CD4-positive, alpha-beta T cell (primary cell): ENCODE measurements around the gene ENC1. TPM values are rescaled to one million over a fixed set of nuclear protein-coding genes. Genes with fewer than 3 reads are reported as not detected.
A peak's percentile ranks its signal among the peaks of the same experiment; 100 is the strongest.

Experiments used
- ATAC-seq: fragments of 200-7000 bp; cut with Tn5 transposase; one replicate; pipeline ENCODE4 v1.10.0; 2022; ENCODE audit warnings: mild to moderate bottlenecking; ENCODE audit not compliant: poor library complexity
- CTCF ChIA-PET: fragments of 350-600 bp; sonication (Branson Sonifier 250); formaldehyde crosslinking; loops from one replicate; lab custom pipeline; 2021; ENCODE audit warnings: antibody characterized with exemption, inconsistent platforms; lab: Charles Lee
- POLR2A ChIA-PET: fragments of 350-600 bp; sonication (Branson Sonifier 250); formaldehyde crosslinking; loops from one replicate; lab custom pipeline; 2021; ENCODE audit warnings: antibody characterized with exemption, inconsistent platforms; lab: Charles Lee
- DNase-seq, 14 experiments: peaks; one replicate each; pipeline ENCODE4 v3.0.0-alpha.2; 2013 to 2020; ENCODE audit warnings: mixed read lengths in 2 of 14
- H3K27ac ChIP-seq, 2 donors: one replicate each; pipeline versions ENCODE4 v1.5.1 to v1.7.0; 2013; ENCODE audit warnings: low read length in 2 of 2, low read depth in 1 of 2, mild to moderate bottlenecking in 1 of 2
- H3K27me3 ChIP-seq, 2 experiments: 1 replicate in 1 of 2; 2 replicates in 1 of 2; pipeline versions ENCODE4 v1.6.1 to v1.7.0; 2013; ENCODE audit warnings: low read length in 2 of 2, control low read depth in 1 of 2, mild to moderate bottlenecking in 1 of 2, moderate library complexity in 1 of 2; ENCODE audit not compliant: insufficient read depth in 2 of 2, control insufficient read depth in 1 of 2
- H3K36me3 ChIP-seq: one replicate; pipeline ENCODE4 v1.6.1; 2013; ENCODE audit warnings: low read length, control low read depth; ENCODE audit not compliant: insufficient read depth
- H3K4me1 ChIP-seq: one replicate; pipeline ENCODE4 v1.6.1; 2013; ENCODE audit warnings: low read length, control low read depth; ENCODE audit not compliant: insufficient read depth
- H3K4me3 ChIP-seq: one replicate; pipeline ENCODE4 v1.5.1; 2013; ENCODE audit warnings: mild to moderate bottlenecking, low read length, moderate library complexity
- H3K9me3 ChIP-seq, 2 experiments: 1 replicate in 1 of 2; 2 replicates in 1 of 2; pipeline versions ENCODE4 v1.6.1 to v1.7.0; 2013; ENCODE audit warnings: low read length in 2 of 2, mild to moderate bottlenecking in 2 of 2, control low read depth in 1 of 2, moderate library complexity in 1 of 2; ENCODE audit not compliant: control insufficient read depth in 1 of 2, insufficient read depth in 1 of 2
- H3K27ac Mint-ChIP-seq: one replicate; pipeline ENCODE4 v1.8.0; 2020; ENCODE audit warnings: mixed read lengths
- H3K27me3 Mint-ChIP-seq: one replicate; pipeline ENCODE4 v1.8.0; 2021; ENCODE audit warnings: mixed read lengths
- H3K36me3 Mint-ChIP-seq: one replicate; pipeline ENCODE4 v1.8.0; 2021; ENCODE audit warnings: low read depth, mixed read lengths
- H3K4me1 Mint-ChIP-seq: one replicate; pipeline ENCODE4 v1.8.0; 2021; ENCODE audit warnings: low read depth, mixed read lengths
- H3K4me3 Mint-ChIP-seq: one replicate; pipeline ENCODE4 v1.8.0; 2020; ENCODE audit warnings: mild to moderate bottlenecking, mixed read lengths
- H3K9me3 Mint-ChIP-seq: one replicate; pipeline ENCODE4 v1.8.0; 2020; ENCODE audit warnings: mixed read lengths
- intact Hi-C, 2 experiments: fragments of 100-400 bp; cut with DNase I in 1 of 2; cut with micrococcal nuclease in 1 of 2; formaldehyde crosslinking; loops; one replicate each; pipeline versions ENCODE4 v1.15.1 to v1.9.0; 2023 to 2025; cut with DNase I, micrococcal nuclease
- total RNA-seq, 174 experiments: library from RNA in 2 of 174; stranded (reverse) in 2 of 174; gene quantifications; one replicate each; pipeline ENCODE4 v1.2.3 and lab custom pipeline; 2021 to 2026
- TF ChIP-seq, protein P1 (sequence below): fragments of 200-600 bp; IDR thresholded peaks from one replicate; pipeline ENCODE4 v1.8.0; 2022; ENCODE audit warnings: antibody characterized with exemption, mild to moderate bottlenecking

The ENC1 gene
- total RNA-seq, 2 experiments from 2014 or later: 39.6 to 40.1 TPM

DNA sequence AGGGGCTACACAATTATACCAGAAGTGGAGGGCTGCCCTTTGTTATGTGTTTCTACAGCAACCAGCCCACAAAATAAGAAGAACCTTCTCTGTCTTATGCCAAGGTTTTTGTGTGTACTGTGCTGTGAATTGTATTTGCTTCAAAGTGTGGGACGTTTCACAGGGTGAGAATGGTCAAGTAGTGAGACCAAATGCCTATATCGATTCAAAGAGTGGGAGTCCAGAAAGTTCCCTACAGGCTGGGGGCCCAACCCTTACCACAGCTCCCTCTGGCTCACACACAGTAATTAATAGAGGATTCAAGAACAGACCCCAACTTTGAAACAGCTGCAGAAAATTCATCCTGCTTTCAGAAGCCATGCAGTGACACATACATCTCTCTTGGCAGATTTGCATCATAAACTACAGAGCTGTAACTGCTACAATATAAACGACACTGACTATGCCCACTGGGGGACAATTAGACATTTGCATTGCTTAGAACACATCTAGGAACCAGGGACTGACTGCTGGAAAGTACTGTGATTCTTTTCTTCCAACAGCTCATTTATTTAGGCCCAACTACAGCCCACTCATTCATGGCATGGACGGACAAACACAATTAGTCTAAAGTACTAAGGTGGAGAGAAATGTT is 12.8 kb downstream of the ENC1 start:
- CTCF ChIA-PET: no interaction called here
- Histone ChIP-seq H3K4me1 (peaks cover 9% of the 10 kb centered on the region), H3K4me3 (no peak overlapping the region), H3K36me3 (no peaks in the 10 kb centered on the region), H3K9me3 (peaks cover 0 to 4% of the 10 kb centered on the region in 2 experiments), H3K27ac (no peak overlapping the region), H3K27me3 (no peaks in the 10 kb centered on the region)
- no peak for ATAC-seq
- no peak for DNase-seq
- Mint-ChIP-seq H3K27ac (peak overlapping the region; percentile 3), H3K4me3 (no peak overlapping the region), H3K36me3 (peaks cover 4% of the 10 kb centered on the region), H3K27me3 (peaks cover under 1% of the 10 kb centered on the region), H3K4me1 (peaks cover 29% of the 10 kb centered on the region), H3K9me3 (no peaks in the 10 kb centered on the region)
- intact Hi-C loops: no loop called here
- TF ChIP-seq, protein P1, sequence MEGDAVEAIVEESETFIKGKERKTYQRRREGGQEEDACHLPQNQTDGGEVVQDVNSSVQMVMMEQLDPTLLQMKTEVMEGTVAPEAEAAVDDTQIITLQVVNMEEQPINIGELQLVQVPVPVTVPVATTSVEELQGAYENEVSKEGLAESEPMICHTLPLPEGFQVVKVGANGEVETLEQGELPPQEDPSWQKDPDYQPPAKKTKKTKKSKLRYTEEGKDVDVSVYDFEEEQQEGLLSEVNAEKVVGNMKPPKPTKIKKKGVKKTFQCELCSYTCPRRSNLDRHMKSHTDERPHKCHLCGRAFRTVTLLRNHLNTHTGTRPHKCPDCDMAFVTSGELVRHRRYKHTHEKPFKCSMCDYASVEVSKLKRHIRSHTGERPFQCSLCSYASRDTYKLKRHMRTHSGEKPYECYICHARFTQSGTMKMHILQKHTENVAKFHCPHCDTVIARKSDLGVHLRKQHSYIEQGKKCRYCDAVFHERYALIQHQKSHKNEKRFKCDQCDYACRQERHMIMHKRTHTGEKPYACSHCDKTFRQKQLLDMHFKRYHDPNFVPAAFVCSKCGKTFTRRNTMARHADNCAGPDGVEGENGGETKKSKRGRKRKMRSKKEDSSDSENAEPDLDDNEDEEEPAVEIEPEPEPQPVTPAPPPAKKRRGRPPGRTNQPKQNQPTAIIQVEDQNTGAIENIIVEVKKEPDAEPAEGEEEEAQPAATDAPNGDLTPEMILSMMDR: no peak
- POLR2A ChIA-PET: interaction anchor here (0.5 to 0.7 kb wide), 2 partner anchors 12 to 1129 kb away, joined by 3 to 4 read pairs; partner anchors contain the start of genes BTF3 and ENC1

DNA sequence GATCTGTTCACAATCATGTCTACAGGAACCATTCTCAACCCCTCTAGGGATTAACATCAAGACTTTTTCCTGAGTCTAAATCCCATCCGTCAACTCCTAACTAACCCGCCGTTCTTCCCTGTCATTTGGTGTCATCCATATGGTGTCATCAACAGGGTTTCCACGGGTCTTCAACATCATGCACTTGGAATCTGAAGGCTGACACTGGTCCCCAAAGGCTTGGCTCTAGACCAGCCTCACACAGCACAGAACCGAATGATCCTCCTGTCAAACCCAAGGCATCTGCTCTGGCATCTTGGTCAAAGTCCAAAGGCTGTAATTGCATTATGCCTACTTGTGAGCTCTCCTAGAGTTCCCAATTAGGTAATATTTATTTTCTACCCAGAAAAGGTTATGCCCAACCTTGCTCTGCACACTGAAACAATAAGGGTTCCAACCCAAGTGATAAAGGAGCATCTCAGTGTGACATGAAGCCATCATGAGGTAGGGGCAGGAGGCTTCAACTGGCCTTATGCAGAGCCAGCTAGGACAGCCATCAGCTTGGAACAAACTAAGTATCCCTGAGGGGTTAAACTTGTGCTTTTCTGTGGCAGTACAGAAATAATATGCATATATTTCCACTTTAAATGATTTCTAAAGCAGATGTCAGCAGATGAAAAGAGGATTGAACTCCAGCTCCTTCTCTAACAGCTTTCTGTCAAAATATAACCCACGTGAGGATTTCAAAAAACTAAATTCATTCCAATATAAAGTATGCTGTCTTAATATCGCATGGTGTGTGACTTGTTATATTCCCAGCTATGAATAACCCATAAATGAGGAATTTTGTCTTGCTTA is 13.9 kb downstream of the ENC1 start:
- ChIA-PET POLR2A (no interaction called here), CTCF (no interaction called here)
- Mint-ChIP-seq H3K9me3 (no peaks in the 10 kb centered on the region), H3K27ac (no peak overlapping the region), H3K36me3 (peaks cover 2% of the 10 kb centered on the region), H3K4me3 (no peak overlapping the region), H3K4me1 (peaks cover 21% of the 10 kb centered on the region), H3K27me3 (peaks cover 8% of the 10 kb centered on the region)
- H3K36me3 ChIP-seq: no peaks in the 10 kb centered on the region
- no peak for DNase-seq
- H3K4me3 ChIP-seq: no peak overlapping the region
- no peaks in the 10 kb centered on the region for H3K27me3 ChIP-seq
- no peak for ATAC-seq
- peaks cover 0 to 4% of the 10 kb centered on the region in 2 experiments for H3K9me3 ChIP-seq
- intact Hi-C loops: no loop called here
- peaks cover 6% of the 10 kb centered on the region for H3K4me1 ChIP-seq
- TF ChIP-seq, protein P1: no peak
- H3K27ac ChIP-seq: no peak overlapping the region

DNA sequence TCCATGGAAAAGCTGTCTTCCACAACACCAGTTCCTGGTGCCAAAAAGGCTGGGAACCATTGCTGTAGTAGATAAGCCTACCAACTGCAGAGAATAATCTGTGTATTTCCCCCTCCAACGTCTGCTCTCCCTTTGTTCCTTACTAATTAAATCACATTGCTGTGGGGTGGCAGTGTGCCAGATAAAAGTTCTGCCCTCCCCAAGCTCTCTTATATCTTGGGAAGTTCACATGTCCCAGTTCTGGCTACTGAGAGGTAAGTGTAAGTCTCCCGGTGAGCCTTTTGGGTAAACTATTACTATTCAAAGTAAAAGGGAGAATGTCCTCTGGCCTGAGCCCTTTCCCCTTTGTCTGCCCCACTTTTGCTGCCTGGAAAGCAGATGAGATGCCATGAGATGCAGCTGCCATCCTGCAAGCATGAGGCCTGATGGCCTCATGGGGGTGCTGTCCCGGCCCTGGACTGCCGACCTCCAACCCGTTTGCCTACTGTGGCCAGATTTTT is 14.7 kb downstream of the ENC1 start:
- H3K4me3 ChIP-seq: no peak overlapping the region
- Mint-ChIP-seq H3K27me3 (peaks cover 8% of the 10 kb centered on the region), H3K27ac (no peak overlapping the region), H3K4me3 (no peak overlapping the region), H3K4me1 (peaks cover 13% of the 10 kb centered on the region), H3K9me3 (no peaks in the 10 kb centered on the region), H3K36me3 (no peaks in the 10 kb centered on the region)
- ChIA-PET CTCF (interaction anchor here (1.3 kb wide), 1 partner anchor 14 kb away, joined by 4 read pairs; no protein-coding TSS in a partner anchor), POLR2A (no interaction called here)
- TF ChIP-seq, protein P1: no peak
- no peaks in the 10 kb centered on the region for H3K36me3 ChIP-seq
- no peak for ATAC-seq
- no peaks in the 10 kb centered on the region for H3K27me3 ChIP-seq
- no peaks in the 10 kb centered on the region for H3K4me1 ChIP-seq
- no peak for DNase-seq
- no peak overlapping the region for H3K27ac ChIP-seq
- intact Hi-C loops: no loop called here
- peaks cover 0 to 4% of the 10 kb centered on the region in 2 experiments for H3K9me3 ChIP-seq
